ENCODE results near the gene TMPRSS12. TPM values are rescaled to one million over a fixed set of nuclear protein-coding genes. Genes with fewer than 3 reads are reported as not detected.

TMPRSS12 gene
- total and polyA plus RNA-seq, 9 of the 15 experiments (the other 6 are each of a cell fraction or from before 2014, with no cell fraction given), result 0.04 TPM; not detected in 8

- WGBS (ENCODE audit: insufficient coverage, low coverage, missing lambda C conversion rate), result 48% methylated on average over 7 of the region's 7 CpGs
- intact Hi-C loops (cut with micrococcal nuclease), result no loop called here
- no peaks in the 10 kb centered on the region for H3K9me1 ChIP-seq (ENCODE audit: control insufficient read depth, insufficient read depth, low read length)
- no peaks in the 10 kb centered on the region for H3K27me3 ChIP-seq (ENCODE audit: control insufficient read depth in 2 of 2, insufficient read depth in 2 of 2, low read length in 2 of 2)
- in situ Hi-C loops (cut with MboI), result no loop called here
- no peak for DNase-seq (ENCODE audit: extremely low read depth in 1 of 4, low spot score in 3 of 4)
- no peak overlapping the region for H3K4me2 ChIP-seq (ENCODE audit: insufficient read depth, low read length)
- 0 out of 2 replicates have a peak overlapping the region, but pooled peaks have one; percentile 53 for H2AFZ ChIP-seq (ENCODE audit: low read depth, low read length)
- H3K27ac ChIP-seq (ENCODE audit: extremely low read depth, low read depth, low read length), result no peak overlapping the region
- peaks cover 5 to 8% of the 10 kb centered on the region in 2 experiments; a peak in 3 of 5 replicates for H3K4me1 ChIP-seq (replicated peaks in 1 of 2; ENCODE audit: control insufficient read depth in 2 of 2, insufficient read depth in 2 of 2, low read length in 2 of 2)
- no peaks in the 10 kb centered on the region for H3K36me3 ChIP-seq (ENCODE audit: control insufficient read depth, insufficient read depth, low read length)
- FAIRE-seq, result no peak
- CTCF ChIA-PET (ENCODE audit: low intra/inter-chr PET ratio), result no interaction called here
- ATAC-seq, result no peak
- BruUV-seq (replicated peaks), result no TSS peak
- H3K4me3 ChIP-seq, result no peak overlapping the region
- H3K79me2 ChIP-seq (ENCODE audit: control insufficient read depth, insufficient read depth, low read length), result no peaks in the 10 kb centered on the region
- no peak overlapping the region for H3K9ac ChIP-seq (ENCODE audit: insufficient read depth in 1 of 2, low read depth in 2 of 2, low read length in 2 of 2)
- POLR2A ChIA-PET, result no interaction called here
- peaks cover 5% of the 10 kb centered on the region for H3K9me3 ChIP-seq (replicated peaks; ENCODE audit: control insufficient read depth, insufficient read depth, low read depth, low read length)
- H4K20me1 ChIP-seq (replicated peaks; ENCODE audit: control insufficient read depth, insufficient read depth, low read length), result no peaks in the 10 kb centered on the region
- TF ChIP-seq ZNF384 (IDR thresholded peaks at IDR 0.05; ENCODE audit: low read depth, low read length), result no peak
- peak; percentile 45 for TF ChIP-seq ZNF280A (IDR thresholded peaks at IDR 0.05; ENCODE audit: low read depth, partially characterized antibody)
- no peak for TF ChIP-seq POLR2B (IDR thresholded peaks at IDR 0.05; ENCODE audit: low read depth, partially characterized antibody)
- no peak for TF ChIP-seq KAT2B (IDR thresholded peaks at IDR 0.05; ENCODE audit: low read depth, low read length)
- no peak for TF ChIP-seq HOMEZ (CRISPR knock-in tag; IDR thresholded peaks at IDR 0.05)
- TF ChIP-seq HNRNPUL1 (IDR thresholded peaks at IDR 0.05; ENCODE audit: low read length), result no peak
- no peak for TF ChIP-seq CREB1 (IDR thresholded peaks at IDR 0.05)
- no peak for TF ChIP-seq CREB1 (CRISPR knock-in tag; IDR thresholded peaks at IDR 0.05)
- TF ChIP-seq SRSF1 (IDR thresholded peaks at IDR 0.05; ENCODE audit: low read depth, low read length), result no peak
- no peak for TF ChIP-seq DEAF1 (CRISPR knock-in tag; IDR thresholded peaks at IDR 0.05)
- TF ChIP-seq FOXK2 (conservative IDR thresholded peaks at IDR 0.05 in 1 of 2, IDR thresholded peaks at IDR 0.05 in 1 of 2; ENCODE audit: low read depth in 2 of 2), result no peak
- TF ChIP-seq CBX5 (IDR thresholded peaks at IDR 0.05; ENCODE audit: borderline replicate concordance, low read depth), result 0 out of 2 replicates have a peak, but pooled peaks have one; percentile 23
- no peak for TF ChIP-seq ELF4 (CRISPR knock-in tag; IDR thresholded peaks at IDR 0.05)
- no peak for TF ChIP-seq DNMT1 (IDR thresholded peaks at IDR 0.05)
- no peak for TF ChIP-seq ARNT (IDR thresholded peaks at IDR 0.05)
- no peak for TF ChIP-seq MAFK (IDR thresholded peaks at IDR 0.05; ENCODE audit: low read length)
- TF ChIP-seq NFE2 (IDR thresholded peaks at IDR 0.05; ENCODE audit: low read depth), result peak; percentile 35; the same call in 1 of the 2 replicates
- no peak for TF ChIP-seq ZKSCAN1 (IDR thresholded peaks at IDR 0.05; ENCODE audit: low read depth, low read length)
- TF ChIP-seq TRIM24 (IDR thresholded peaks at IDR 0.05), result peak; percentile 16 to 72; a peak in 1 of 4 replicates
- peak in 1 of 2 experiments; percentile 77; a peak in 1 of 3 replicates for TF ChIP-seq CBX3 (IDR thresholded peaks at IDR 0.05; ENCODE audit: borderline replicate concordance in 1 of 2, low read length in 2 of 2)
Measured at GRCh38 chr12:50840809-50841487, 1.8 kb upstream of the TMPRSS12 start.
